Endodermal cell (in vitro differentiated cells): Measurements from ENCODE around the gene SYNCRIP. TPM values are rescaled to one million over a fixed set of nuclear protein-coding genes. Genes with fewer than 3 reads are reported as not detected.

Source experiments
- DNase-seq: peaks from one replicate; pipeline ENCODE4 v3.0.0-alpha.2; 2017
- H3K27ac ChIP-seq: 2 replicates; pipeline ENCODE4 v1.5.1; 2013; ENCODE audit warnings: mild to moderate bottlenecking, low read depth, low read length, moderate library complexity
- H3K27me3 ChIP-seq: 2 replicates; pipeline ENCODE4 v1.6.1; 2013; ENCODE audit warnings: mild to moderate bottlenecking, low read length, moderate library complexity; ENCODE audit not compliant: insufficient read depth, control insufficient read depth, poor library complexity, severe bottlenecking
- H3K36me3 ChIP-seq: 2 replicates; pipeline ENCODE4 v1.7.0; 2013; ENCODE audit warnings: mild to moderate bottlenecking, low read length, moderate library complexity; ENCODE audit not compliant: control insufficient read depth, insufficient read depth
- H3K4me1 ChIP-seq: one replicate; pipeline ENCODE4 v1.7.0; 2013; ENCODE audit warnings: low read length; ENCODE audit not compliant: control insufficient read depth, insufficient read depth
- H3K4me3 ChIP-seq: 2 replicates; pipeline ENCODE4 v1.5.1; 2013; ENCODE audit warnings: mild to moderate bottlenecking, low read length, moderate library complexity
- H3K9ac ChIP-seq: 2 replicates; pipeline ENCODE4 v1.6.1; 2013; ENCODE audit warnings: mild to moderate bottlenecking, low read length, moderate library complexity; ENCODE audit not compliant: poor library complexity, severe bottlenecking; ENCODE audit errors: extremely low read depth
- H3K9me3 ChIP-seq: 2 replicates; pipeline ENCODE4 v1.6.1; 2013; ENCODE audit warnings: mild to moderate bottlenecking, low read length, moderate library complexity; ENCODE audit not compliant: control insufficient read depth
- H3K27ac Mint-ChIP-seq: 2 replicates; pipeline ENCODE4 v1.8.0; 2020; ENCODE audit warnings: mixed read lengths
- H3K27me3 Mint-ChIP-seq: 2 replicates; pipeline ENCODE4 v1.8.0; 2021; ENCODE audit warnings: mild to moderate bottlenecking, mixed read lengths; ENCODE audit not compliant: insufficient read depth
- H3K36me3 Mint-ChIP-seq: 2 replicates; pipeline ENCODE4 v1.8.0; 2020; ENCODE audit warnings: low read depth, mixed read lengths
- H3K4me1 Mint-ChIP-seq: 2 replicates; pipeline ENCODE4 v1.8.0; 2020; ENCODE audit warnings: mixed read lengths
- H3K4me3 Mint-ChIP-seq: 2 replicates; pipeline ENCODE4 v1.8.0; 2020; ENCODE audit warnings: mild to moderate bottlenecking, moderate library complexity, mixed read lengths
- H3K9me3 Mint-ChIP-seq: 2 replicates; pipeline ENCODE4 v1.8.0; 2020; ENCODE audit warnings: mild to moderate bottlenecking, mixed read lengths
- CTCF ChIP-seq: fragments of 200-600 bp; sonication (generic); conservative IDR thresholded peaks from 2 replicates; pipeline ENCODE4 v1.5.0; 2021; ENCODE audit warnings: antibody characterized with exemption, mild to moderate bottlenecking
- WGBS, 2 experiments: methylation state at CpG; one replicate each; pipeline versions ENCODE4 v1.1.5 to v1.1.7; 2013; ENCODE audit warnings: missing lambda C conversion rate in 2 of 2, mixed read lengths in 1 of 2; ENCODE audit not compliant: insufficient coverage in 1 of 2, insufficient read length in 1 of 2; 5-methylcytosine and 5-hydroxymethylcytosine counted together
- total RNA-seq, 2 donors: library from RNA; stranded (reverse); fragmentation: NEBNext Ultra II Directional in 1 of 2; extraction: Animal tissue kit (Norgen Biotek cat#: 25700) in 1 of 2; gene quantifications; 2 replicates in 1 of 2; 3 replicates in 1 of 2; pipeline ENCODE4 v1.2.1, GENCODE V29; 2021

SYNCRIP gene
- total RNA-seq, 2 donors from 2014 or later, result 121 to 123 TPM

GRCh38 chr6:85628353-85628752 lies 14.3 kb downstream of the SYNCRIP start:
- WGBS, 2 experiments, result 96 to 100% methylated on average over 1 of the region's 1 CpG
- H3K27me3 Mint-ChIP-seq, result no peaks in the 10 kb centered on the region
- Histone ChIP-seq H3K27ac (no peak overlapping the region), H3K9ac (no peak overlapping the region), H3K36me3 (peaks cover 93% of the 10 kb centered on the region), H3K27me3 (no peaks in the 10 kb centered on the region), H3K4me3 (no peak overlapping the region), H3K4me1 (no peaks in the 10 kb centered on the region), H3K9me3 (no peaks in the 10 kb centered on the region)
- DNase-seq, result no peak
- no peak overlapping the region for H3K27ac Mint-ChIP-seq
- peaks cover 3% of the 10 kb centered on the region for H3K4me1 Mint-ChIP-seq
- TF ChIP-seq CTCF, result no peak
- H3K36me3 Mint-ChIP-seq, result peaks cover 85% of the 10 kb centered on the region
- H3K9me3 Mint-ChIP-seq, result no peaks in the 10 kb centered on the region
- no peak overlapping the region for H3K4me3 Mint-ChIP-seq

GRCh38 chr6:85620308-85620707 lies 22.4 kb downstream of the SYNCRIP start:
- H3K36me3 ChIP-seq, result peaks cover 100% of the 10 kb centered on the region
- peaks cover 89% of the 10 kb centered on the region for H3K36me3 Mint-ChIP-seq
- no peaks in the 10 kb centered on the region for H3K9me3 ChIP-seq
- H3K9me3 Mint-ChIP-seq, result no peaks in the 10 kb centered on the region
- no peak overlapping the region for H3K9ac ChIP-seq
- H3K4me1 Mint-ChIP-seq, result peaks cover 5% of the 10 kb centered on the region
- H3K27ac ChIP-seq, result no peak overlapping the region
- no peaks in the 10 kb centered on the region for H3K27me3 Mint-ChIP-seq
- no peaks in the 10 kb centered on the region for H3K27me3 ChIP-seq
- no peaks in the 10 kb centered on the region for H3K4me1 ChIP-seq
- no peak for TF ChIP-seq CTCF
- H3K4me3 ChIP-seq, result no peak overlapping the region
- H3K4me3 Mint-ChIP-seq, result no peak overlapping the region
- no peak overlapping the region for H3K27ac Mint-ChIP-seq
- no peak for DNase-seq
- WGBS, 2 experiments, result 80 to 100% methylated on average over 1 to 2 of the region's 2 CpGs

- H3K4me1 ChIP-seq, result no peaks in the 10 kb centered on the region
- Mint-ChIP-seq H3K4me1 (no peaks in the 10 kb centered on the region), H3K27me3 (no peaks in the 10 kb centered on the region), H3K4me3 (no peak overlapping the region), H3K27ac (no peak overlapping the region), H3K36me3 (peaks cover 78% of the 10 kb centered on the region), H3K9me3 (no peaks in the 10 kb centered on the region)
- no peaks in the 10 kb centered on the region for H3K9me3 ChIP-seq
- no peak for TF ChIP-seq CTCF
- DNase-seq, result no peak
- peaks cover 100% of the 10 kb centered on the region for H3K36me3 ChIP-seq
- 97 to 100% methylated on average over 12 to 17 of the region's 17 CpGs for WGBS, 2 experiments
- no peak overlapping the region for H3K4me3 ChIP-seq
- no peak overlapping the region for H3K9ac ChIP-seq
- H3K27me3 ChIP-seq, result no peaks in the 10 kb centered on the region
- H3K27ac ChIP-seq, result no peak overlapping the region
Observed at GRCh38 chr6:85614780-85615179, 27.9 kb downstream of the SYNCRIP start.
